Activated CD4-positive, alpha-beta memory T cell treated with anti-CD3 and anti-CD28 coated beads for 36 hours (primary cell): ENCODE data around the gene C16orf74. TPM values are rescaled to one million over a fixed set of nuclear protein-coding genes. Genes with fewer than 3 reads are reported as not detected.

Source experiments
- CTCF ChIA-PET: fragments of 350-600 bp; sonication (Branson Sonifier 250); formaldehyde crosslinking; loops from one replicate; lab custom pipeline; 2021; ENCODE audit warnings: antibody characterized with exemption, inconsistent platforms; lab: Charles Lee
- POLR2A ChIA-PET: fragments of 350-600 bp; sonication (Branson Sonifier 250); formaldehyde crosslinking; loops from one replicate; lab custom pipeline; 2021; ENCODE audit warnings: antibody characterized with exemption; lab: Charles Lee
- DNase-seq: peaks from one replicate; pipeline ENCODE4 v3.0.0-alpha.2; 2020
- H3K27ac Mint-ChIP-seq: one replicate; pipeline ENCODE4 v1.8.0; 2021; ENCODE audit warnings: mixed read lengths
- H3K27me3 Mint-ChIP-seq: one replicate; pipeline ENCODE4 v1.8.0; 2021; ENCODE audit warnings: mixed read lengths
- H3K36me3 Mint-ChIP-seq: one replicate; pipeline ENCODE4 v1.8.0; 2021; ENCODE audit warnings: mixed read lengths
- H3K4me1 Mint-ChIP-seq: one replicate; pipeline ENCODE4 v1.8.0; 2021; ENCODE audit warnings: low read depth, mixed read lengths
- H3K4me3 Mint-ChIP-seq: one replicate; pipeline ENCODE4 v1.8.0; 2021; ENCODE audit warnings: mild to moderate bottlenecking, mixed read lengths
- H3K9me3 Mint-ChIP-seq: one replicate; pipeline ENCODE4 v1.8.0; 2021; ENCODE audit warnings: mixed read lengths
- intact Hi-C: fragments of 100-400 bp; cut with micrococcal nuclease; formaldehyde crosslinking; loops from one replicate; pipeline ENCODE4 v1.15.1; 2023
- total RNA-seq, 2 experiments: library from RNA; stranded (reverse); gene quantifications; one replicate each; pipeline ENCODE4 v1.2.3, GENCODE V29; 2021

Gene C16orf74
- total RNA-seq, 2 experiments from 2014 or later: not detected

DNA sequence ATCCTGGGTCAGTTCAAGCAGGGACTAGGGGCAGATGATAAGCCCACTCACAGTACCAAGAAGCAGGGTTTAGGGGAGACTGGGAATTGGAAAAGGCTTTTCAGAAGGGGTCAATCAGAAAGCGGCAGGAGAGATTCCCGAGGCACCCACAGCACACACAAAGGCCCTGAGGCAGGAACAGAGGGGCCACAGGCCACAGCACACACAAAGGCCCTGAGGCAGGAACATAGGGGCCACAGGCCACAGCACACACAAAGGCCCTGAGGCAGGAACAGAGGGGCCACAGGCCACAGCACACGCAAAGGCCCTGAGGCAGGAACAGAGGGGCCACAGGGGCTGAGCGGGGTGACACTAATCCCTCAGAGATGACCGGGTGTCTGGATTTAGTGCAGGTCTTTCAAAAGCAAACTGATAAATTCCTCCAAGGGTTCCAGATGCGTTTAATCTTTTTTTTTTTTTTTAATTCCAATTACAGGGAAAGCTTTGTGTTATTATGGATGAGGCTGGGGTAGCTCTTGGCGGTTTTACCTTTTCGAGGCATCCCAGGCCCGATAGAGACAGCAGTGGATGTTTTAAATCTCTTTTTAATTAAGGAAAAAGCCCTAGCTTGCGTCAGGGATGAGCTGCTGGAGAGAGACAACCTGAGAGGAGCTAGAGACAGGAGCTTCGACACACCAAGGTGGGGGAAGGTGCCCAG is 31.1 kb downstream of the C16orf74 start:
- POLR2A ChIA-PET: no interaction called here

DNA sequence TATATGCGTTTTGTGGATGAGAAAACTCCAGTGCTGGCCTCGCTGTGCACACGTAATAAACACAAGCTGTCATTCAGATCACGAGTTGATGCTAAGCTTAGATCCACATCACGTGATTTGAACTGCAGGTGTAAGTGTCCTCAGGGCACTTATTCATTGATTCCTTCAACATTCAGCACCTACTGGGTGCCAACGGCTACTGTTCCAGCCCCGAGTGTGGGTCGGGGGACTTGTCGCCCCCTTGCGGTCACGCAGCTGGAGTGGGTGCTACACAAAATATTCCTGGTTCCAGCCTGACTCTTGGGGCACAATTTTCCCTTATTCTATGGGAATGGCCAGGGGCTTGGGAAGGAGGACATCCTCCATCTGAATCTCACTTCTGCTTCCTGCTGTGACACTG is 32.2 kb downstream of the C16orf74 start:
- CTCF ChIA-PET: interaction anchor here (0.6 to 7.1 kb wide), 5 partner anchors 9 to 656 kb away, joined by 3 to 74 read pairs (median 5); no protein-coding TSS in a partner anchor
- no peak for DNase-seq
- POLR2A ChIA-PET: no interaction called here
- Mint-ChIP-seq H3K4me1 (peaks cover 4% of the 10 kb centered on the region), H3K9me3 (no peaks in the 10 kb centered on the region), H3K27ac (no peak overlapping the region), H3K36me3 (no peaks in the 10 kb centered on the region), H3K27me3 (peaks cover 7% of the 10 kb centered on the region), H3K4me3 (no peak overlapping the region)
- intact Hi-C loops: loop anchor here (1.0 kb wide), 1 partner anchor 59 kb away; no protein-coding TSS in a partner anchor

More for the DNA sequence above, 31.1 kb downstream of the C16orf74 start:
- Mint-ChIP-seq H3K36me3 (no peaks in the 10 kb centered on the region), H3K4me3 (no peak overlapping the region), H3K27ac (no peak overlapping the region), H3K9me3 (no peaks in the 10 kb centered on the region), H3K4me1 (peaks cover 4% of the 10 kb centered on the region), H3K27me3 (peaks cover 7% of the 10 kb centered on the region)
- CTCF ChIA-PET: interaction anchor here (0.7 to 7.1 kb wide), 8 partner anchors 8 to 801 kb away, joined by 3 to 74 read pairs (median 4); no protein-coding TSS in a partner anchor
- intact Hi-C loops: no loop called here
- DNase-seq: no peak

DNA sequence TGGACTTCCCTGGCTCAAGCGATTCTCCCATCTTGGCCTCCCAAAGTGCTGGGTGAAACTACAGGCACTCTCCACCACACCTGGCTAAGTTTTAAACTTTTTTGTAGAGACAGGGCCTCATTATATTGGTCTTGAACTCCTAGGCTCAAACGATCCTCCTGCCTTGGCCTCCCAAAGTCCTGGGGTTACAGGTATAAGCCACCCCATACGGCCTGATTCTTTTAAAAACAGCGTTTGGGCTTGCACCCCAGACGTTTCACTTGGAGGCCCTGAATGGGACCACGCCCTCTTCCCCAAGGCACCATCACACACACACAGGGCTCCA is 32.8 kb downstream of the C16orf74 start:
- no peak overlapping the region for H3K27ac Mint-ChIP-seq
- POLR2A ChIA-PET: no interaction called here

DNA sequence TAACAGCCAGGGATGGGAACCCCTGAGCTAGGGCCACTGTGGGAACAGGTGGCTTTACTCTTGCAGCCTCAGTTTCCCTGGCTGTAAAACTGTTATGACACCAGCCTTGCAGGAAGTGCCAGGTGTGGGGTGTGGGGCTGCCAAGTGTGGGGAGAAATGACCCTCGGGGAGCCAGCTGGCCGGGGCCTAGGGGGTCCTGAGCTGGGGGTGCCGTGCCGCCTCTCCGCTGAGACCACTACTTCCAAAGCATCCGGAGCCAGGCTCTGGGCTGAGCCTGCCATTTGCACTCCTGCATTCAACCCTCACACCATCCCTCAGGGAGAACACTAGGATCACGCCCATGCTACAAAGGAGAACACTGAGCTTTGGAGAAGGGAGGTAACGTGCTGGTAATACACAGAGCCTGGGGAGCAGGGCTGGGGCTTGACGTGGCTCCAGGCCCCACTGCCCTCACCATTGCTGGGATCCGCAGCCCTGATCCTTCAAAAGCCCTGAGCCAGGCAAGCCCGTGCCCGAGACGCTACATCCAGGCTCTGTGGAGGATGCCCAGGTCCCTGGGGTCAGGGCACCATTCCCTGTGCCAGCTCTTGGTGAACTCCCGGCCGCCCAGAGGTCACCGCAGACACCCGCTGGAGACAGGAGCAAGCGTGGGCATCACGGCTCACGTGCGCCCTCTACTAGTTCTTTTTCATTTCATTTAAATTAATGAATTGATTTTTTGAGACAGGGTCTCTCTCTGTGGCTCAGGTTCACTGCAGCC is 33.3 kb downstream of the C16orf74 start:
- peak; percentile 67 for DNase-seq
- H3K4me1 Mint-ChIP-seq: peaks cover 4% of the 10 kb centered on the region
- no peaks in the 10 kb centered on the region for H3K9me3 Mint-ChIP-seq
- no peak overlapping the region for H3K27ac Mint-ChIP-seq
- ChIA-PET POLR2A (no interaction called here), CTCF (interaction anchor here (0.7 to 7.1 kb wide), 12 partner anchors 9 to 297 kb away, joined by 3 to 74 read pairs (median 4); no protein-coding TSS in a partner anchor)
- intact Hi-C loops: loop anchor here (1.0 kb wide), 1 partner anchor 58 kb away; no protein-coding TSS in a partner anchor
- no peaks in the 10 kb centered on the region for H3K36me3 Mint-ChIP-seq
- peaks cover 7% of the 10 kb centered on the region for H3K27me3 Mint-ChIP-seq
- H3K4me3 Mint-ChIP-seq: no peak overlapping the region

More for the DNA sequence above, 32.8 kb downstream of the C16orf74 start:
- DNase-seq: no peak
- H3K36me3 Mint-ChIP-seq: no peaks in the 10 kb centered on the region
- H3K27me3 Mint-ChIP-seq: peaks cover 7% of the 10 kb centered on the region
- intact Hi-C loops: loop anchor here (1.0 kb wide), 1 partner anchor 59 kb away; no protein-coding TSS in a partner anchor
- H3K4me1 Mint-ChIP-seq: peaks cover 4% of the 10 kb centered on the region
- no peak overlapping the region for H3K4me3 Mint-ChIP-seq
- H3K9me3 Mint-ChIP-seq: no peaks in the 10 kb centered on the region
- CTCF ChIA-PET: interaction anchor here (0.7 to 7.1 kb wide), 8 partner anchors 9 to 325 kb away, joined by 3 to 74 read pairs (median 6); no protein-coding TSS in a partner anchor

DNA sequence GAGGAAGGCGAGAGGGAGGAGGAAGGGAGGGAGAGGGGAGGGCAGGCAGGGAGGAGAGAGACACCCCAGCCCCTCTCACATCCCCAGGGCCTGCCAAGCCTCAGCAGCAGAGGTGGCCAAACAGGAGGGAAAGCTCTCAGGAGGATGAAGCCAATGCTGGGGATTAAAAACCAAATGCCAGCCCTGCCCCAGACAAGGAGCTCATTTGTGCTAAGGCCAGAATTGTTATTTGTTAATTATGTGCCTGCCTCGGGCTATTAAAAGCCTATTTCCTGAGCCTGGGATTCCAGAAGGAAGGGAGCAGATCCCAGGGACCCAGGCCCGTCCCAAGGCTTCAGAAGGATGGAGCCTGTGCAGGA is 34.2 kb downstream of the C16orf74 start:
- Mint-ChIP-seq H3K4me3 (no peak overlapping the region), H3K9me3 (peaks cover 5% of the 10 kb centered on the region), H3K27me3 (peaks cover 7% of the 10 kb centered on the region), H3K36me3 (no peaks in the 10 kb centered on the region), H3K4me1 (peaks cover 4% of the 10 kb centered on the region), H3K27ac (no peak overlapping the region)
- ChIA-PET POLR2A (no interaction called here), CTCF (interaction anchor here (1.0 to 7.1 kb wide), 5 partner anchors 21 to 101 kb away, joined by 3 to 74 read pairs (median 5); no protein-coding TSS in a partner anchor)
- no peak for DNase-seq
- intact Hi-C loops: no loop called here

DNA sequence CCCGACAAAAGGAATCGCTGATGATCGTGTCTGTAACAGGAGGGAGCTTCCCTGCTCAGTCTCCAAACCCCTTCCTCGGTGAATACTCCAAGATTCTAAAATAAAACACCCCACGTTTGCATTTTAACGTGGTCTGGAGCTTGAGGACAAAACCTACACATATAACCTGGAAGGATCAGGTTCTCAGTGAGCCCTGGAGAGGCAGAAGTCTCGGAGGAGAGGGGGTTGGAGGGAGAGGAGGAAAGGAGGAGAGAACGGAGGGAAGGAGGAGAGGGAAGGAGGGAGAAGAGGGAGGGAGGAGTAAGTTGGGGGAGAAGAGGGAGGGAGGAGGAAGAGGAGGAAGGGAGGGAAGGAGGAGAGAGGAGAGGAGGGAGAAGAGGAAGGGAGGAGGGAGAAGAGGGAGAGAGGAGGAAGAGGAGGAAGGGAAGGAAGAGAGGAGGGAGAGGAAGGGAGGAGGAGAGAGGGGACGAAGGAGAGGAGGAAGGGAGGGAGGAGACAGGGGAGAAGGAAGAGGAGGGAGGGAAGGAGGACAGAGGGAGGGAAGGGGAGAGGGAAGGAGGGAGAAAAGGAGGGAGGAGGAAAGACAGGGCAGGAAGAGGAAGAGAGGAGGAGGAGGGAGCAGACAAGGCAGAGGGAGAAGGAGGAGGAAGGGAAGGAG is 34.7 kb downstream of the C16orf74 start:
- Mint-ChIP-seq H3K27ac (no peak overlapping the region), H3K9me3 (peaks cover 5% of the 10 kb centered on the region), H3K36me3 (no peaks in the 10 kb centered on the region), H3K27me3 (peaks cover 7% of the 10 kb centered on the region), H3K4me3 (no peak overlapping the region), H3K4me1 (peaks cover 4% of the 10 kb centered on the region)
- intact Hi-C loops: no loop called here
- no peak for DNase-seq
- ChIA-PET CTCF (interaction anchor here (0.7 to 7.1 kb wide), 6 partner anchors 10 to 295 kb away, joined by 3 to 74 read pairs (median 5); no protein-coding TSS in a partner anchor), POLR2A (interaction anchor here (0.7 kb wide), 1 partner anchor 106 kb away, joined by 3 read pairs; no protein-coding TSS in a partner anchor)

DNA sequence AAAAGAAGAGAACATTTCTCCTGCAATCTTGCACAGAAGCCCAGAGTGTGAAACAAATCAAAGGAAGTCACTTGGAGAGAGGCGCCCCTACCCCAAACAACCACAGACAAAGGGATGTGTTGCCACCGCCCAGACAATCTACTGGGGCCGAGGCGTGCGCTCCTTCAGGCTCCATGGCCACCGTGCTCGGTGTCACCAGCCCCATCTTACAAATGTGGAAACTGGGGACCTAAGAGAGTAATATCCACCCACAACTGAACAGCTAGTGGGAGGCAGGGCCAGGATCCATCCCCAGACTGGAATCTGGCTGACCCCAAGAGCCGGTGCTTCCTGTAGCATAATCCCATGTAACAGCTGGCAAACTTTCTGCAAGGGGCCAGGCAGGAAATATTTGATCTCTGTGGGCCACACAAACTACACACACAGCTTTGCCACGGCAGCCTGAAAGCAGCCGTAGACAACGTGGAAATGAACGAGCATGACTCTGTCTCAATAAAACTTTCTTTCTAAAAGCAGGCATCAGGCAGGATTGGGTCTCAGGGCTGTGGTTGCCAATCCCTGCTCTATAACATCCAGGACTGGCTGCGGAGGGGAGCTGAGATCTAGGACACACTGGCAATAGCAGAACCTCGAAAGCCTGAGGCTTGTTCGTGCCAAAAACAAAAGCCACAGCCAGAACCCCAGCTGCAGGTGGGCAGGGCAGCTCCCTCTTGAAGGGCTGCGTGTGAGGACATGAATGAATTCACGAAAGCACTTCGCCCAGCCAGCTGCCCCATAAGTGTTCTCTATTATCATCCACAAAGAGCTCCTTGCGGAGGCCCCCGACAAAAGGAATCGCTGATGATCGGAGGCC is 35.5 kb downstream of the C16orf74 start:
- ChIA-PET POLR2A (interaction anchor here (0.7 kb wide), 1 partner anchor 105 kb away, joined by 3 read pairs; no protein-coding TSS in a partner anchor), CTCF (interaction anchor here (0.7 to 7.1 kb wide), 5 partner anchors 11 to 295 kb away, joined by 3 to 74 read pairs (median 5); no protein-coding TSS in a partner anchor)
- H3K4me1 Mint-ChIP-seq: peaks cover 4% of the 10 kb centered on the region
- no peak overlapping the region for H3K4me3 Mint-ChIP-seq
- DNase-seq: no peak
- H3K9me3 Mint-ChIP-seq: peaks cover 5% of the 10 kb centered on the region
- peaks cover 7% of the 10 kb centered on the region for H3K27me3 Mint-ChIP-seq
- intact Hi-C loops: no loop called here
- H3K27ac Mint-ChIP-seq: no peak overlapping the region
- no peaks in the 10 kb centered on the region for H3K36me3 Mint-ChIP-seq

DNA sequence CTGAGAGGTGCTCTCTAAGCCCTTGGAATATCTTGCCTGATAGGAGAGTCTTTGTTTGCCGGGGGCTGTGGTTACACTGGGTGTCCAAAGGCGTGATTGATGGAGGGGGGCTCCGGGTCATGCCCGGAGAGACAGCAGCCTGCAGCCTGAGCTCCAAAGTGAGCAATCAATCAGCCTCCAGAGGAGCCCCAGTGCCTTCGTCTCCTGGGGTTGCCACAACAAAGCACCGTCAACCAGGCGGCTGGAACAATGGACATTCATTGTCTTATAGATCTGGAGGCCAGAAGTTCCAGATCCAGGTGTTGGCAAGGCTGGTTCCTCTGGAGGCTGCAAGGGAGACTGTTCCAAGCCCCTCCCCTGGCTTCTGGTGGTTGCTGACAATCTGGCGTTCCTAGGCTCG is 38.1 kb downstream of the C16orf74 start:
- POLR2A ChIA-PET: no interaction called here
- DNase-seq: no peak
- Mint-ChIP-seq H3K4me1 (peaks cover 4% of the 10 kb centered on the region), H3K4me3 (no peak overlapping the region), H3K27ac (no peak overlapping the region), H3K9me3 (peaks cover 5% of the 10 kb centered on the region), H3K36me3 (no peaks in the 10 kb centered on the region), H3K27me3 (peaks cover 7% of the 10 kb centered on the region)
- CTCF ChIA-PET: no interaction called here
- intact Hi-C loops: no loop called here

DNA sequence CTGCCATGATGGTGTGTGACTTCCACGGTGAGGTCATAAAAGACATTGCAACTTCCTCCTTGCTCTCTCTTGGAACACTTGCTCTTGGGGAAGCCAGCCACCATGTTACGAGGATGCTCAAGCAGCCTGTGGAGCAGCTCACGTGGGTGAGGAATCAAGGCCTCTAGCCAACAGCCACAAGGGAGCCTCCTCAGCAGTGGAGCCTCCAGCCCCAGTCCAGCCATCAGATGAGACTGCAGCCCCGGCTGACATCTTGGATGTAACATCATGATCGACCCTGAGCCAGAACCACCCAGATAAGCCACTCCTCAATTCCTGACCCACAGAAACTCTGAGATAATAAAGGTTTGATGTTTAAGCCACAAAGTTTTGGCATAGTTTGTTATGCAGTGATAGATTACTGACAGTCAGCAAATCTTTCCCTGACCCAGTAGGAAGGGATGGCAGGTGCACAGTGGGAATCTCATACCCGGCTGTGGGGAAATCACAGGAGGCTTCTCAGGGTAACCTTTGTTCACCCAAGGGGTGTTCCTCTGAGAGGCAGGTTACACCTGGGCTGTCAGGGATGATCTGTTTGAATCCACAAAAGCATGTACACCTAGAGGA is 38.8 kb downstream of the C16orf74 start:
- H3K36me3 Mint-ChIP-seq: no peaks in the 10 kb centered on the region
- intact Hi-C loops: no loop called here
- H3K4me3 Mint-ChIP-seq: no peak overlapping the region
- peaks cover 6% of the 10 kb centered on the region for H3K27me3 Mint-ChIP-seq
- ChIA-PET POLR2A (no interaction called here), CTCF (interaction anchor here (0.9 kb wide), 1 partner anchor 8 kb away, joined by 4 read pairs; no protein-coding TSS in a partner anchor)
- peaks cover 4% of the 10 kb centered on the region for H3K4me1 Mint-ChIP-seq
- no peak for DNase-seq
- H3K9me3 Mint-ChIP-seq: peaks cover 5% of the 10 kb centered on the region
- H3K27ac Mint-ChIP-seq: no peak overlapping the region

DNA sequence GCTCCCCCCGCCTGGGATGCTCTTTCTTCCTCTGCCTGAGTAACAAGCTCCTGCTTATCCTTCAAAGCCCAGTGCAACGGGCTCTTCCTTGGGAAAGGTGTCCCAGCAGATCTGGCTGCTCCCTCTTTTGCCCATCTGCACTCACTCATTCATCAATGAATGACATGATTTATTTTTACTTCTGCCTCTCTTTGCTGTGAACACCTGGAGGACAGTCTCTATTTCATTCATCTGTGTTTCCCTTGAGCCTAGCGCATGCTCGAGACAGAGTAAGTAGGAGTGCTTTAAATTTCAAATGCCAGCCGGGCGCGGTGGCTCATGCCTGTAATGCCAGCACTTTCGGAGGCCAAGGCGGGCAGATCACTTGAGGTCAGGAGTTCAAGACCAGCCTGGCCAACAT is 40.2 kb downstream of the C16orf74 start:
- Mint-ChIP-seq H3K9me3 (peaks cover 5% of the 10 kb centered on the region), H3K27me3 (peaks cover 5% of the 10 kb centered on the region), H3K36me3 (no peaks in the 10 kb centered on the region), H3K4me3 (no peak overlapping the region), H3K27ac (no peak overlapping the region), H3K4me1 (peaks cover 4% of the 10 kb centered on the region)
- intact Hi-C loops: no loop called here
- DNase-seq: no peak
- POLR2A ChIA-PET: no interaction called here
- CTCF ChIA-PET: no interaction called here
